ENCODE data around the gene GTF2A1L.

GTF2A1L gene

GRCh38 chr2:48707466-48707865 is 89.8 kb downstream of the GTF2A1L start:
- DNase-seq = no peak

- DNase-seq = no peak
Observed at GRCh38 chr2:48709096-48710034, 91.7 kb downstream of the GTF2A1L start.

GRCh38 chr2:48711343-48711742 is 93.7 kb downstream of the GTF2A1L start:
- DNase-seq = no peak

GRCh38 chr2:48712151-48712550 is 94.5 kb downstream of the GTF2A1L start:
- no peak for DNase-seq

DNA sequence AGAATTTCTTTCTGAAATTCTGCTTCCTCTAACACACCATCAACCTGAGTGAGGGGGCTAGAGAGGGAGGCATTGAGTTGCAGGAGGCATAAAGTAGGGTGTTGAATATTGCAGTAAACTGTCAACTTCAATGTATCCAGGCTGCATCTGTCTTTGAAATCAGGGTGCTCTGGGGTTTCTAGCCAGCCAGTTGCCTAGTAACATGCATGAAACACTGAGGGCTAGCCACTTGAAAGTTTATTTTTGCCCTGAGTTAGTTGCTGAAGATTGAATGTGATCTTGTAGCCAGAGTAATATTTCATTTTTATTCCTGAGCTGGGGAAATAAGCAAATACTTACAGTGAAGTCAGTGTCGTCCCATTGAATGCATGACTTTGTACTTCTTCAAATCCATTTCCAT is 96.0 kb downstream of the GTF2A1L start:
- no peak for DNase-seq

DNA sequence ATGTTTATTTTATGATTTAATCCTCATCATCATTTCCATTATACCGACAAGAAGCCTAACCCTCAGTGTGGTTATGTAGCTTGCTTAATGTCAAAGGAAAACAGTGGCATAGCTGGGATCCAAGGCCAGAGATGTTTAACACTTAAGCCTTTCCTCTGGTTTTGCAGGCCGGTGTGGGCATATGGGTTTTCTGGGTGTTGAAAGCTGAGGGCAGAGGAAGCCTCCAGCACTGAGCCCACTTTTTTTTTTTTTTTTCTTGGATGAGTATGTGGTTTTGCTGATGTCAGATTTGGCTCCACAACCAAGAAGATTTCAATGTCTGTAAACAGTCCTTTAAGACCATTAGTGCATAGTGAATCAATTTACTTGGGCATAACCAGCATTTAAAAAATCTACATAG is 96.6 kb downstream of the GTF2A1L start:
- no peak for DNase-seq

- DNase-seq = no peak
Observed at GRCh38 chr2:48715042-48715899, 97.6 kb downstream of the GTF2A1L start.

DNA sequence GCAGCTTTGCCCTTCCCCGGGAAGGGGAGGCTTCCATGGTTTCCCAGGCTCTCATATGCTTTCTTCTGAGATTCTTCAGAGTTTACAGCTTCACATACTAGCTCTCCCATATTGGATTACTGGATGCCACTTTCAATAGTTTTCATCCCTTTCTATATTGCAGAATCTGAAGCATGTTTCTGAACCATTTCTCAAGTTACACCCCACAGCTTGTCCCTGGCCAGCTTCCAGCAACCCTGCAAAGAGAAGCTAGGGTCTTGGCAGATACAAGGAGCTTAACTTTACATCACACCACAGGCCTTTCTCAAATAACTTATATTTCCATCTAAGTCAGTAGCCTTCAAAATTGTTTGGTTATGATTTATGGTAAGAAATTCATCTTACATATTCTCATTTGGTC is 98.3 kb downstream of the GTF2A1L start:
- DNase-seq = no peak

GRCh38 chr2:48717846-48718245 is 100.2 kb downstream of the GTF2A1L start:
- DNase-seq = no peak

DNA sequence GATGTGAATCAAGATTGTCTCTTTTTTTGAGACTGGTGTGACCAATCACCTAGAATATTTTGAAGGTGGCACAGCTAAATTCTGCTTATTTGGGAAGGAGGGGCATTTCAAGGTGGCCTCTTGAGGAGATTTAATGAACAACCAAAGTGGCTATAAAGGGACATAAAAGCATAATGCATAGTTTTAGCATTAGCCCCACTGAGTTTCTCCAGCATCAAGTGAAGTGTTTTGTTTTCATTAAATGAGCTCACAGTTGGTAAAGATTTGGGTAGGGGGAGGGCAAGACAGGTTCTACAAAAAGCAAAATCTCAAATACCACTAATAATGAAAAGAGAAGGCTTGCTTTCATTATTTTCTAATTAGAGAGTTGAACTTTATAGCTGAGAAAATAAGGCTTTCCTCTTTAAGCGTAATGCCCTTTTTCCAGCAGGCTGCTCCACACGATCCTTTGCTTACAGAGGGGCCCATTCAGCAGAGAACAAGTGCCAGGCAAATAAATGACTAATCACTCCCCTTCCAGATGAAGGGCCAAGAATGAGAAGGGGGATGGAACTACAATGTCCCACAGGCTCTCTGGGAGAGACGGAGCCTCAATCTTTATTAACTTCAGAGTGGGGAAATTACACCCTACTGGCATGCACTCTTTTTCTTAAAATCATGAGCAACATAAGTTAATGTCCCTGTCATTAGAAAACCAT is 102.0 kb downstream of the GTF2A1L start:
- no peak for DNase-seq

GRCh38 chr2:48721158-48721557 is 103.5 kb downstream of the GTF2A1L start:
- DNase-seq = no peak

- DNase-seq = no peak
Observed at GRCh38 chr2:48722391-48722790, 104.7 kb downstream of the GTF2A1L start.

- no peak for DNase-seq
Observed at GRCh38 chr2:48723129-48723528, 105.5 kb downstream of the GTF2A1L start.

GRCh38 chr2:48724278-48724677 is 106.6 kb downstream of the GTF2A1L start:
- no peak for DNase-seq

GRCh38 chr2:48725696-48726494 is 108.2 kb downstream of the GTF2A1L start:
- no peak for DNase-seq

DNA sequence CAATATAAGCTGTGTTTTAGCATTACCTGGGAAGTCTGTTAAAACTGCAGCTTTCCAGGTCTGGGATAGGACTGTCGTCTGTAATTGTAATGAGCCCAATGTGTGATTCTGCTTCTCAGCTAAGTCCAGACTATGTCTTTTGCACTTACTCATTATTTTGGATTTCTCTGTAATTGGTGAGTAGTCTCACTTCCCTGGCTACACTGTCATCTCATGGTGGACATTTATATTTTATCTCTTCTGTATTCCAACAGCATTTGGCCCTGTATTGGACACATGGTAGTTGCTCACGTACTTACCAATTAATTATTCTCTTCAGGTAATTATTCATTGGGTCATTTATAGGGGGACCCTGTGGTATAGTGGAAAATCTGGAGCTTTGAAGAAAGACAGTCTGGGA is 109.9 kb downstream of the GTF2A1L start:
- no peak for DNase-seq

GRCh38 chr2:48728295-48728694 is 110.6 kb downstream of the GTF2A1L start:
- DNase-seq = no peak

DNA sequence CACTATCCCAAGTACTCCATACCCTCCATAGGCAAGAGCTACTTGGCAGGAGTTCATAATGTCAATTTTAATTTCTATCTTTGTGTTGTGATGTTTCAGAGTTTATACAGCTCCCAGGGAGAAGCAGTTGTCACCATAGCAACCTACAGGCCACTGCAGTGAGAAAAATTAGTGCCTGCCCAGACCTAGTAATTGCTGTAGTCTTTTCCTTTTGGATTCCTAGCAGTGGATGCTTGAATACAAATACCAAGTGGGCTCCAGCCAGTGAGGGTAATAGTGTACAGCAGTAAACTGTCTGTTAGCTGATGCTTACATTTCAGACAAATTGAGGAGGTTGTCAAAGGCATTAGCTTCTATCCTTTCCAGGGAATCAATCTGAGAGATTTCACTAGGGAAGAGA is 111.2 kb downstream of the GTF2A1L start:
- DNase-seq = no peak

Data from right kidney (tissue), 1 donor.